Measurements from ENCODE around the gene MPPED1. TPM values are rescaled to one million over a fixed set of nuclear protein-coding genes. Genes with fewer than 3 reads are reported as not detected.

Gene MPPED1
- total and polyA plus RNA-seq, 2 donors (not counting 1 experiment from before 2014, with no cell fraction given) = not detected

GRCh38 chr22:43484227-43484626 lies 72.4 kb downstream of the MPPED1 start:
- H2AFZ ChIP-seq (ENCODE audit: low read length) = no peak overlapping the region
- no peak overlapping the region for H3K4me2 ChIP-seq (ENCODE audit: extremely low read depth, insufficient read depth, low read length)
- H4K20me1 ChIP-seq (ENCODE audit: control insufficient read depth, extremely low read depth, insufficient read depth, low read length) = no peaks in the 10 kb centered on the region
- H3K27ac ChIP-seq (ENCODE audit: insufficient read depth, low read length) = no peak overlapping the region
- H3K4me3 ChIP-seq (replicated peaks in 1 of 4; ENCODE audit: control extremely low read depth in 1 of 4, insufficient read depth in 1 of 4, low read depth in 3 of 4, low read length in 4 of 4) = no peak overlapping the region
- no peak for TF ChIP-seq EZH2 (IDR thresholded peaks at IDR 0.05; ENCODE audit: low read length, missing control alignments)
- no peak for TF ChIP-seq CTCF (conservative IDR thresholded peaks at IDR 0.05 in 1 of 2, IDR thresholded peaks at IDR 0.05 in 1 of 2; ENCODE audit: low read depth in 1 of 2, low read length in 2 of 2)
- no peak for DNase-seq (ENCODE audit: low read depth in 2 of 2)
- no peaks in the 10 kb centered on the region for H3K36me3 ChIP-seq (ENCODE audit: control insufficient read depth, insufficient read depth, low read length)
- no peaks in the 10 kb centered on the region for H3K79me2 ChIP-seq (ENCODE audit: control insufficient read depth, insufficient read depth, low read length)
- H3K27me3 ChIP-seq (ENCODE audit: control insufficient read depth, insufficient read depth, low read length) = no peaks in the 10 kb centered on the region
- H3K4me1 ChIP-seq (ENCODE audit: control insufficient read depth, extremely low read depth, insufficient read depth, low read length) = no peaks in the 10 kb centered on the region
- H3K9ac ChIP-seq (ENCODE audit: insufficient read depth, low read length) = no peak overlapping the region
- no peaks in the 10 kb centered on the region for H3K9me3 ChIP-seq (ENCODE audit: control insufficient read depth, insufficient read depth, low read depth, low read length)

GRCh38 chr22:43485502-43486089 lies 73.8 kb downstream of the MPPED1 start:
- no peaks in the 10 kb centered on the region for H3K4me1 ChIP-seq (ENCODE audit: control insufficient read depth, extremely low read depth, insufficient read depth, low read length)
- no peaks in the 10 kb centered on the region for H3K9me3 ChIP-seq (ENCODE audit: control insufficient read depth, insufficient read depth, low read depth, low read length)
- H3K27me3 ChIP-seq (ENCODE audit: control insufficient read depth, insufficient read depth, low read length) = no peaks in the 10 kb centered on the region
- H3K79me2 ChIP-seq (ENCODE audit: control insufficient read depth, insufficient read depth, low read length) = no peaks in the 10 kb centered on the region
- TF ChIP-seq EZH2 (IDR thresholded peaks at IDR 0.05; ENCODE audit: low read length, missing control alignments) (no peak), CTCF (conservative IDR thresholded peaks at IDR 0.05 in 1 of 2, IDR thresholded peaks at IDR 0.05 in 1 of 2; ENCODE audit: low read depth in 1 of 2, low read length in 2 of 2) (no peak)
- DNase-seq (ENCODE audit: low read depth in 2 of 2) = no peak
- no peaks in the 10 kb centered on the region for H4K20me1 ChIP-seq (ENCODE audit: control insufficient read depth, extremely low read depth, insufficient read depth, low read length)
- no peaks in the 10 kb centered on the region for H3K36me3 ChIP-seq (ENCODE audit: control insufficient read depth, insufficient read depth, low read length)
- no peak overlapping the region for H3K4me3 ChIP-seq (replicated peaks in 1 of 4; ENCODE audit: control extremely low read depth in 1 of 4, insufficient read depth in 1 of 4, low read depth in 3 of 4, low read length in 4 of 4)
- H3K4me2 ChIP-seq (ENCODE audit: extremely low read depth, insufficient read depth, low read length) = no peak overlapping the region
- H3K9ac ChIP-seq (ENCODE audit: insufficient read depth, low read length) = no peak overlapping the region
- H2AFZ ChIP-seq (ENCODE audit: low read length) = no peak overlapping the region
- no peak overlapping the region for H3K27ac ChIP-seq (ENCODE audit: insufficient read depth, low read length)

- H3K27me3 ChIP-seq (ENCODE audit: control insufficient read depth, insufficient read depth, low read length) = no peaks in the 10 kb centered on the region
- H3K4me2 ChIP-seq (ENCODE audit: extremely low read depth, insufficient read depth, low read length) = no peak overlapping the region
- H3K9me3 ChIP-seq (ENCODE audit: control insufficient read depth, insufficient read depth, low read depth, low read length) = no peaks in the 10 kb centered on the region
- H2AFZ ChIP-seq (ENCODE audit: low read length) = no peak overlapping the region
- H4K20me1 ChIP-seq (ENCODE audit: control insufficient read depth, extremely low read depth, insufficient read depth, low read length) = no peaks in the 10 kb centered on the region
- no peak overlapping the region for H3K27ac ChIP-seq (ENCODE audit: insufficient read depth, low read length)
- no peak overlapping the region for H3K4me3 ChIP-seq (replicated peaks in 1 of 4; ENCODE audit: control extremely low read depth in 1 of 4, insufficient read depth in 1 of 4, low read depth in 3 of 4, low read length in 4 of 4)
- H3K36me3 ChIP-seq (ENCODE audit: control insufficient read depth, insufficient read depth, low read length) = no peaks in the 10 kb centered on the region
- TF ChIP-seq CTCF (conservative IDR thresholded peaks at IDR 0.05 in 1 of 2, IDR thresholded peaks at IDR 0.05 in 1 of 2; ENCODE audit: low read depth in 1 of 2, low read length in 2 of 2) (no peak), EZH2 (IDR thresholded peaks at IDR 0.05; ENCODE audit: low read length, missing control alignments) (no peak)
- H3K4me1 ChIP-seq (ENCODE audit: control insufficient read depth, extremely low read depth, insufficient read depth, low read length) = no peaks in the 10 kb centered on the region
- no peak for DNase-seq (ENCODE audit: low read depth in 2 of 2)
- no peaks in the 10 kb centered on the region for H3K79me2 ChIP-seq (ENCODE audit: control insufficient read depth, insufficient read depth, low read length)
- no peak overlapping the region for H3K9ac ChIP-seq (ENCODE audit: insufficient read depth, low read length)
Measured at GRCh38 chr22:43487311-43488030, 75.7 kb downstream of the MPPED1 start.
